ENCODE results near the gene PPM1F. TPM values are rescaled to one million over a fixed set of nuclear protein-coding genes. Genes with fewer than 3 reads are reported as not detected.

Gene PPM1F
- polyA plus RNA-seq, 6 donors from 2014 or later, result 4.9 to 11.5 (median 8.2) TPM

GRCh38 chr22:21970800-21971617 lies 18.4 kb upstream of the PPM1F start:
- Mint-ChIP-seq H3K4me3 (no peak overlapping the region), H3K36me3 (peaks cover 7 to 26% of the 10 kb centered on the region in 2 donors), H3K4me1 (peaks cover 7 to 13% (median 9%) of the 10 kb centered on the region in 3 donors), H3K27ac (peak overlapping the region in 1 of 6 donors; percentile 51), H3K27me3 (no peaks in the 10 kb centered on the region), H3K9me3 (no peaks in the 10 kb centered on the region)
- ATAC-seq (ENCODE audit: low read depth in 2 of 2) (no peak), DNase-seq (no peak)

- no peaks in the 10 kb centered on the region for H3K27me3 Mint-ChIP-seq
- peaks cover 5 to 8% (median 7%) of the 10 kb centered on the region in 3 donors for H3K4me1 Mint-ChIP-seq
- no peak for ATAC-seq (ENCODE audit: low read depth in 2 of 2)
- no peaks in the 10 kb centered on the region for H3K9me3 Mint-ChIP-seq
- peaks cover 7 to 26% of the 10 kb centered on the region in 2 donors for H3K36me3 Mint-ChIP-seq
- H3K27ac Mint-ChIP-seq, result peak overlapping the region in 2 of 6 donors; percentile 36 to 42
- no peak for DNase-seq
- H3K4me3 Mint-ChIP-seq, result no peak overlapping the region
Observed at GRCh38 chr22:21970037-21970799, 17.6 kb upstream of the PPM1F start.

GRCh38 chr22:21968452-21969129 lies 15.9 kb upstream of the PPM1F start:
- no peak for DNase-seq
- no peak overlapping the region for H3K4me3 Mint-ChIP-seq

DNA sequence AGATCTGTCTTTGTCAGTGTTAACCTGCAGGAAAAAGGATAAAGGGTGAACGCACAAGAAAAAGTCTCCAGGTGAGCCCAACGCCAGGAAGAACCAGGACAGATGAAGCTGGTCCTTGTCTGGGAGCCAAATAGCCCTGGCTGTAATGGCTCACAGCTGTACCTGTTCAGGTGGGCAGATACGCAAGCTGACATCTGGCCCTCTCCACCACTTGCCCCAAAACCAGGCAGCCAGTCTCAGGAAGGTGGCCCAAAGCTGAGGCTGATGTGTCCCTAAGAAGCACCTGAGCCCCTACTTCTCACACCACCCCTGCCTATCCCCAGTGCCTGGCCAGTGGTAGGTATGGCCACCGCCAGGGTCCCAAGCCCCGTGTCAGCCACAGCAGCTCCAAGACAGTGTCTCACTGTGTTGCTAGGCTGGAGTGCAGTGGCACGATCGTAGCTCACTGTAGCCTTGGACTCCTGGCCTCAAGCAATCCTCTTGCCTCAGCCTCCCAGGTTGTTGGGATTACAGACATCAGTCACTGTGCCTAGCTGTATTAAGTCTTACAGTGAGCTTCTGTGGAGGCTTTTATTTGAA lies 15.1 kb upstream of the PPM1F start:
- H3K36me3 Mint-ChIP-seq, result peaks cover 7 to 29% of the 10 kb centered on the region in 2 donors

More at GRCh38 chr22:21968452-21969129, 15.9 kb upstream of the PPM1F start:
- peaks cover 5 to 8% (median 7%) of the 10 kb centered on the region in 3 donors for H3K4me1 Mint-ChIP-seq
- H3K27ac Mint-ChIP-seq, result peak overlapping the region in 1 of 6 donors; percentile 57
- H3K9me3 Mint-ChIP-seq, result no peaks in the 10 kb centered on the region
- H3K27me3 Mint-ChIP-seq, result no peaks in the 10 kb centered on the region
- no peak for ATAC-seq (ENCODE audit: low read depth in 2 of 2)
- peaks cover 7 to 24% of the 10 kb centered on the region in 2 donors for H3K36me3 Mint-ChIP-seq

GRCh38 chr22:21966643-21967516 lies 14.2 kb upstream of the PPM1F start:
- no peak for ATAC-seq (ENCODE audit: low read depth in 2 of 2)
- Mint-ChIP-seq H3K9me3 (no peaks in the 10 kb centered on the region), H3K27ac (peak overlapping the region in 3 of 6 donors; percentile 22 to 64 (median 26)), H3K4me3 (peak overlapping the region in 1 of 8 donors; percentile 74), H3K4me1 (peaks cover 0 to 8% (median 4%) of the 10 kb centered on the region in 3 donors), H3K36me3 (peaks cover 7 to 29% of the 10 kb centered on the region in 2 donors), H3K27me3 (no peaks in the 10 kb centered on the region)
- DNase-seq, result no peak

More for the DNA sequence above, 15.1 kb upstream of the PPM1F start:
- Mint-ChIP-seq H3K9me3 (no peaks in the 10 kb centered on the region), H3K27ac (no peak overlapping the region), H3K4me3 (no peak overlapping the region), H3K4me1 (peaks cover 7 to 8% (median 8%) of the 10 kb centered on the region in 3 donors), H3K27me3 (no peaks in the 10 kb centered on the region)
- ATAC-seq (ENCODE audit: low read depth in 2 of 2) (no peak), DNase-seq (no peak)

GRCh38 chr22:21965762-21966288 lies 13.2 kb upstream of the PPM1F start:
- no peak overlapping the region for H3K4me3 Mint-ChIP-seq
- H3K9me3 Mint-ChIP-seq, result no peaks in the 10 kb centered on the region
- peaks cover 0 to 8% (median 4%) of the 10 kb centered on the region in 3 donors for H3K4me1 Mint-ChIP-seq
- no peak for DNase-seq
- H3K27ac Mint-ChIP-seq, result peak overlapping the region in 1 of 6 donors; percentile 19
- peaks cover 7 to 24% of the 10 kb centered on the region in 2 donors for H3K36me3 Mint-ChIP-seq
- no peak for ATAC-seq (ENCODE audit: low read depth in 2 of 2)
- H3K27me3 Mint-ChIP-seq, result no peaks in the 10 kb centered on the region

DNA sequence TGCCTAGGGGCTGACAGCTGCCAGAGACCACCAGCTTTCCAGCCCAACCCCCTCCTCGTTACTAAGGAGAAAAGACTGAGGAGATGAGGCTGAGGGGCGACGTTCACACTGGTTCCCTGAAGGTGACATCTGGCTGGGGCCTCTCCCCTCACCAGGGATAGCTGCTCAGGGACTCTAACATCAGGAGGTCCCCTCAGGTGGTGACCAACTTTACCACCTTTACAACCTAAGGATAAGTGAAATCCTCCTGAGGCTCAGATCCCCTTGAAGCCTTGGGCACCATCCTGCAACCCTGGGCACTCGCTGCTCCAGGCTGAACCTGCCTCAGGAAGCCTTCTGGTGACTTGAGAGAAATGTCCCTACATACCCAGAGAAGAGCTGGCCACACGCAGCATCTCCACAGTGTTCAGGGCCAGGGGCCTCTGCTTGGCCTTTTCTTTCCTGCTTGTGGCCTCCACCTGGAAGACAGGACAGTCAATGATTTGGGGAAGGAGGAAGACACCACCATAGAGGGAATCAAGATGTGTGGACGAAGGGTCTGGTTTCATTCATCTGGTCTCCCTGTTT lies 12.4 kb upstream of the PPM1F start:
- no peaks in the 10 kb centered on the region for H3K9me3 Mint-ChIP-seq
- no peak overlapping the region for H3K27ac Mint-ChIP-seq
- H3K27me3 Mint-ChIP-seq, result no peaks in the 10 kb centered on the region
- H3K36me3 Mint-ChIP-seq, result peaks cover 7 to 16% of the 10 kb centered on the region in 2 donors
- no peak for DNase-seq
- no peak for ATAC-seq (ENCODE audit: low read depth in 2 of 2)
- no peak overlapping the region for H3K4me3 Mint-ChIP-seq
- H3K4me1 Mint-ChIP-seq, result peaks cover 0 to 4% (median 3%) of the 10 kb centered on the region in 3 donors

GRCh38 chr22:21964234-21964633 lies 11.6 kb upstream of the PPM1F start:
- Mint-ChIP-seq H3K4me3 (no peak overlapping the region), H3K4me1 (peaks cover 0 to 4% (median 3%) of the 10 kb centered on the region in 3 donors), H3K27me3 (no peaks in the 10 kb centered on the region), H3K9me3 (no peaks in the 10 kb centered on the region), H3K36me3 (peaks cover 7 to 16% of the 10 kb centered on the region in 2 donors), H3K27ac (no peak overlapping the region)
- ATAC-seq (ENCODE audit: low read depth in 2 of 2), result no peak
- DNase-seq, result no peak

GRCh38 chr22:21963790-21964211 lies 11.2 kb upstream of the PPM1F start:
- Mint-ChIP-seq H3K4me1 (peaks cover 0 to 3% (median 3%) of the 10 kb centered on the region in 3 donors), H3K27ac (peak overlapping the region in 2 of 6 donors; percentile 38 to 54), H3K27me3 (no peaks in the 10 kb centered on the region), H3K4me3 (no peak overlapping the region), H3K36me3 (peaks cover 7 to 13% of the 10 kb centered on the region in 2 donors), H3K9me3 (no peaks in the 10 kb centered on the region)
- ATAC-seq (ENCODE audit: low read depth in 2 of 2) (no peak), DNase-seq (no peak)

DNA sequence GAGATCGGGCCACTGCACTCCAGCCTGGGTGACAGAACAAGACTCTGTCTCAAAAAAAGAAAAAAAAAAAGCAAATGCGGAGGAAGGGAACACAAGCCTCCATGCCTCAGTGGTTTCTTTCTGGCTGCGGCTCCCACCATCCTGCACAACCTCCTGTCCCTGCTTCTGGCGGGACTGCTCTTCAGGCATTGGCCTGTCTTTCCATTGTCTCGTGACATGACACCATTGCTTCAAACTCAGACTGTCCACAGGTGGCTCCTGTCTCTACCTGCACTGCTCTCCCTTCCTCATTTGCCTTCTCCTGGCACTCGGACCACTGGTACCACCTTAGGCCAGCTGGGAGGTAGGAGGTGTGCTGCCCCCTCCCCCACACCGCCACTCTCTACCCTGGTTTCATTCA lies 10.6 kb upstream of the PPM1F start:
- Mint-ChIP-seq H3K9me3 (no peaks in the 10 kb centered on the region), H3K4me1 (peaks cover 0 to 3% (median 0%) of the 10 kb centered on the region in 3 donors), H3K4me3 (no peak overlapping the region), H3K27me3 (no peaks in the 10 kb centered on the region), H3K36me3 (peaks cover 7 to 8% of the 10 kb centered on the region in 2 donors), H3K27ac (peak overlapping the region in 1 of 6 donors; percentile 39)
- ATAC-seq (ENCODE audit: low read depth in 2 of 2) (no peak), DNase-seq (no peak)

GRCh38 chr22:21962655-21962949 lies 10.0 kb upstream of the PPM1F start:
- H3K36me3 Mint-ChIP-seq, result peaks cover 7 to 8% of the 10 kb centered on the region in 2 donors
- ATAC-seq (ENCODE audit: low read depth in 2 of 2), result no peak
- H3K27ac Mint-ChIP-seq, result no peak overlapping the region

More at GRCh38 chr22:21962655-21962949, 10.0 kb upstream of the PPM1F start:
- H3K9me3 Mint-ChIP-seq, result no peaks in the 10 kb centered on the region
- peaks cover 0 to 3% (median 0%) of the 10 kb centered on the region in 3 donors for H3K4me1 Mint-ChIP-seq
- no peak overlapping the region for H3K4me3 Mint-ChIP-seq
- no peak for DNase-seq
- H3K27me3 Mint-ChIP-seq, result no peaks in the 10 kb centered on the region

All from naive B cell (primary cell).